ENCODE results near the gene AP4E1.
"Not testable (repeated sequence)": the region's sequence is repeated elsewhere in the genome, so short reads cannot be mapped to it uniquely, and the experiment has no call there.

Gene AP4E1

GRCh38 chr15:50907601-50908208 lies 778 bp upstream of the AP4E1 start:
- Mint-ChIP-seq H3K27me3 (ENCODE audit: low read depth) (no peaks in the 10 kb centered on the region), H3K27ac (peak overlapping the region; percentile 94), H3K4me1 (ENCODE audit: low read depth) (peaks cover 15% of the 10 kb centered on the region), H3K36me3 (ENCODE audit: low read depth) (peaks cover 2% of the 10 kb centered on the region), H3K4me3 (peak overlapping the region; percentile 90), H3K9me3 (no peaks in the 10 kb centered on the region)

GRCh38 chr15:50909010-50909317 lies 481 bp downstream of the AP4E1 start:
- no peaks in the 10 kb centered on the region for H3K9me3 Mint-ChIP-seq

GRCh38 chr15:50910426-50910795 lies 1.9 kb downstream of the AP4E1 start:
- not testable (repeated sequence) for H3K9me3 Mint-ChIP-seq; H3K36me3 Mint-ChIP-seq (ENCODE audit: low read depth); H3K27ac Mint-ChIP-seq; H3K27me3 Mint-ChIP-seq (ENCODE audit: low read depth)
- H3K4me3 Mint-ChIP-seq = peak overlapping the region; percentile 34
- H3K4me1 Mint-ChIP-seq (ENCODE audit: low read depth) = peaks cover 15% of the 10 kb centered on the region

More at GRCh38 chr15:50909010-50909317, 481 bp downstream of the AP4E1 start:
- peaks cover 6% of the 10 kb centered on the region for H3K36me3 Mint-ChIP-seq (ENCODE audit: low read depth)
- H3K4me1 Mint-ChIP-seq (ENCODE audit: low read depth) = peaks cover 15% of the 10 kb centered on the region
- H3K4me3 Mint-ChIP-seq = peak overlapping the region; percentile 90
- H3K27ac Mint-ChIP-seq = peak overlapping the region; percentile 88
- no peaks in the 10 kb centered on the region for H3K27me3 Mint-ChIP-seq (ENCODE audit: low read depth)

GRCh38 chr15:50911001-50911400 lies 2.5 kb downstream of the AP4E1 start:
- H3K27ac Mint-ChIP-seq = no peak overlapping the region
- no peak overlapping the region for H3K4me3 Mint-ChIP-seq

GRCh38 chr15:50911621-50912020 lies 3.1 kb downstream of the AP4E1 start:
- Mint-ChIP-seq H3K9me3 (no peaks in the 10 kb centered on the region), H3K4me3 (no peak overlapping the region), H3K27ac (no peak overlapping the region), H3K4me1 (ENCODE audit: low read depth) (peaks cover 15% of the 10 kb centered on the region), H3K27me3 (ENCODE audit: low read depth) (no peaks in the 10 kb centered on the region), H3K36me3 (ENCODE audit: low read depth) (peaks cover 9% of the 10 kb centered on the region)

More at GRCh38 chr15:50911001-50911400, 2.5 kb downstream of the AP4E1 start:
- H3K36me3 Mint-ChIP-seq (ENCODE audit: low read depth) = peaks cover 6% of the 10 kb centered on the region
- no peaks in the 10 kb centered on the region for H3K27me3 Mint-ChIP-seq (ENCODE audit: low read depth)
- H3K4me1 Mint-ChIP-seq (ENCODE audit: low read depth) = peaks cover 15% of the 10 kb centered on the region
- no peaks in the 10 kb centered on the region for H3K9me3 Mint-ChIP-seq

- H3K4me3 Mint-ChIP-seq = no peak overlapping the region
- H3K27ac Mint-ChIP-seq = no peak overlapping the region
- no peaks in the 10 kb centered on the region for H3K4me1 Mint-ChIP-seq (ENCODE audit: low read depth)
- no peaks in the 10 kb centered on the region for H3K27me3 Mint-ChIP-seq (ENCODE audit: low read depth)
- peaks cover 21% of the 10 kb centered on the region for H3K36me3 Mint-ChIP-seq (ENCODE audit: low read depth)
- no peaks in the 10 kb centered on the region for H3K9me3 Mint-ChIP-seq
These were observed 7.9 kb downstream of the AP4E1 start for GRCh38 chr15:50916400-50916799.

GRCh38 chr15:50919359-50919758 lies 10.9 kb downstream of the AP4E1 start:
- H3K9me3 Mint-ChIP-seq; H3K27me3 Mint-ChIP-seq (ENCODE audit: low read depth); H3K4me1 Mint-ChIP-seq (ENCODE audit: low read depth); H3K27ac Mint-ChIP-seq; H3K4me3 Mint-ChIP-seq: not testable (repeated sequence)
- peaks cover 20% of the 10 kb centered on the region for H3K36me3 Mint-ChIP-seq (ENCODE audit: low read depth)

- H3K4me1 Mint-ChIP-seq (ENCODE audit: low read depth) = no peaks in the 10 kb centered on the region
- H3K36me3 Mint-ChIP-seq (ENCODE audit: low read depth) = peaks cover 23% of the 10 kb centered on the region
- no peaks in the 10 kb centered on the region for H3K9me3 Mint-ChIP-seq
- no peak overlapping the region for H3K27ac Mint-ChIP-seq
- no peak overlapping the region for H3K4me3 Mint-ChIP-seq
- no peaks in the 10 kb centered on the region for H3K27me3 Mint-ChIP-seq (ENCODE audit: low read depth)
These were observed 16.8 kb downstream of the AP4E1 start for GRCh38 chr15:50925281-50925680.

- Mint-ChIP-seq H3K27ac (no peak overlapping the region), H3K27me3 (ENCODE audit: low read depth) (no peaks in the 10 kb centered on the region), H3K36me3 (ENCODE audit: low read depth) (peaks cover 28% of the 10 kb centered on the region), H3K4me1 (ENCODE audit: low read depth) (no peaks in the 10 kb centered on the region), H3K4me3 (no peak overlapping the region), H3K9me3 (no peaks in the 10 kb centered on the region)
These were observed 20.6 kb downstream of the AP4E1 start for GRCh38 chr15:50929062-50929461.

- Mint-ChIP-seq H3K4me3 (no peak overlapping the region), H3K4me1 (ENCODE audit: low read depth) (no peaks in the 10 kb centered on the region), H3K9me3 (no peaks in the 10 kb centered on the region), H3K27ac (no peak overlapping the region), H3K27me3 (ENCODE audit: low read depth) (no peaks in the 10 kb centered on the region), H3K36me3 (ENCODE audit: low read depth) (peaks cover 31% of the 10 kb centered on the region)
These were observed 22.3 kb downstream of the AP4E1 start for GRCh38 chr15:50930792-50931191.

- Mint-ChIP-seq H3K27me3 (ENCODE audit: low read depth) (no peaks in the 10 kb centered on the region), H3K27ac (no peak overlapping the region), H3K4me1 (ENCODE audit: low read depth) (no peaks in the 10 kb centered on the region), H3K36me3 (ENCODE audit: low read depth) (peaks cover 32% of the 10 kb centered on the region), H3K9me3 (no peaks in the 10 kb centered on the region), H3K4me3 (no peak overlapping the region)
These were observed 24.9 kb downstream of the AP4E1 start for GRCh38 chr15:50933341-50933740.

GRCh38 chr15:50938525-50938924 lies 30.0 kb downstream of the AP4E1 start:
- Mint-ChIP-seq H3K4me1 (ENCODE audit: low read depth) (no peaks in the 10 kb centered on the region), H3K9me3 (no peaks in the 10 kb centered on the region), H3K36me3 (ENCODE audit: low read depth) (peaks cover 20% of the 10 kb centered on the region), H3K4me3 (no peak overlapping the region), H3K27ac (no peak overlapping the region), H3K27me3 (ENCODE audit: low read depth) (no peaks in the 10 kb centered on the region)

GRCh38 chr15:50939911-50940310 lies 31.4 kb downstream of the AP4E1 start:
- peaks cover 29% of the 10 kb centered on the region for H3K36me3 Mint-ChIP-seq (ENCODE audit: low read depth)
- H3K27me3 Mint-ChIP-seq (ENCODE audit: low read depth) = no peaks in the 10 kb centered on the region
- no peaks in the 10 kb centered on the region for H3K9me3 Mint-ChIP-seq
- no peak overlapping the region for H3K27ac Mint-ChIP-seq
- no peak overlapping the region for H3K4me3 Mint-ChIP-seq
- H3K4me1 Mint-ChIP-seq (ENCODE audit: low read depth) = no peaks in the 10 kb centered on the region

GRCh38 chr15:50940506-50940905 lies 32.0 kb downstream of the AP4E1 start:
- Mint-ChIP-seq H3K27me3 (ENCODE audit: low read depth) (no peaks in the 10 kb centered on the region), H3K36me3 (ENCODE audit: low read depth) (peaks cover 28% of the 10 kb centered on the region), H3K4me3 (no peak overlapping the region), H3K9me3 (no peaks in the 10 kb centered on the region), H3K4me1 (ENCODE audit: low read depth) (no peaks in the 10 kb centered on the region), H3K27ac (no peak overlapping the region)

- Mint-ChIP-seq H3K27ac (no peak overlapping the region), H3K27me3 (ENCODE audit: low read depth) (no peaks in the 10 kb centered on the region), H3K9me3 (no peaks in the 10 kb centered on the region), H3K4me3 (no peak overlapping the region), H3K36me3 (ENCODE audit: low read depth) (peaks cover 24% of the 10 kb centered on the region), H3K4me1 (ENCODE audit: low read depth) (no peaks in the 10 kb centered on the region)
These were observed 35.2 kb downstream of the AP4E1 start for GRCh38 chr15:50943638-50944037.

- Mint-ChIP-seq H3K9me3 (no peaks in the 10 kb centered on the region), H3K4me3 (no peak overlapping the region), H3K27me3 (ENCODE audit: low read depth) (no peaks in the 10 kb centered on the region), H3K4me1 (ENCODE audit: low read depth) (no peaks in the 10 kb centered on the region), H3K27ac (no peak overlapping the region), H3K36me3 (ENCODE audit: low read depth) (peaks cover 24% of the 10 kb centered on the region)
These were observed 36.2 kb downstream of the AP4E1 start for GRCh38 chr15:50944672-50945071.
